ENCODE data around the gene TBC1D2B.
A peak's percentile ranks its signal among the peaks of the same experiment; 100 is the strongest.

TBC1D2B gene

GRCh38 chr15:78093242-78094020, 15.9 kb upstream of the TBC1D2B start:
- no CpG with 5 or more reads among the region's 5 CpGs for WGBS (ENCODE audit: extremely low coverage, insufficient coverage, insufficient read length)
- H3K4ac ChIP-seq (ENCODE audit: low read depth, low read length), result no peak overlapping the region

GRCh38 chr15:78092261-78093041, 14.9 kb upstream of the TBC1D2B start, which contains the start of gene SH2D7:
TSS of gene SH2D7 (plus strand) at chr15:78092561. CDS start at chr15:78092585, 24 bp downstream.
- Histone ChIP-seq H3K14ac (ENCODE audit: low read length) (peak within 1 kb of the TSS; percentile 17), H2BK12ac (ENCODE audit: low read length) (peak within 1 kb of the TSS; percentile 37), H2BK120ac (ENCODE audit: insufficient read depth, low read length, poor library complexity) (no peak within 1 kb of the TSS), H3K18ac (ENCODE audit: low read length) (no peak within 1 kb of the TSS), H3K79me2 (ENCODE audit: control insufficient read depth, insufficient read depth, low read length, poor library complexity) (no peaks in the 10 kb centered on the region), H3K4me3 (ENCODE audit: low read depth, low read length) (no peak within 1 kb of the TSS), H3K23ac (ENCODE audit: low read length) (no peak within 1 kb of the TSS), H3K9ac (ENCODE audit: low read length) (no peak within 1 kb of the TSS), H3K27me3 (ENCODE audit: insufficient read depth, low read length) (no peaks in the 10 kb centered on the region), H2AK5ac (ENCODE audit: low read length) (peak within 1 kb of the TSS; percentile 44), H2AFZ (ENCODE audit: insufficient read depth, low read length, poor library complexity) (no peak within 1 kb of the TSS), H4K91ac (ENCODE audit: low read depth, low read length) (no peak within 1 kb of the TSS), H3K4ac (ENCODE audit: low read depth, low read length) (no peak within 1 kb of the TSS), H3K9me3 (ENCODE audit: insufficient read depth, low read depth, low read length) (no peaks in the 10 kb centered on the region), H3K36me3 (ENCODE audit: control insufficient read depth in 1 of 2, insufficient read depth in 2 of 2, low read length in 2 of 2) (no peaks in the 10 kb centered on the region), H3K4me1 (ENCODE audit: control insufficient read depth in 1 of 2, insufficient read depth in 2 of 2, low read length in 2 of 2) (peaks cover 3% of the 10 kb centered on the region in 2 experiments), H2BK5ac (ENCODE audit: low read depth, low read length, poor library complexity) (no peak within 1 kb of the TSS), H4K8ac (ENCODE audit: low read depth, low read length) (no peak within 1 kb of the TSS), H4K12ac (ENCODE audit: low read depth, low read length) (no peak within 1 kb of the TSS), H3K79me1 (ENCODE audit: low read length) (no peaks in the 10 kb centered on the region), H3K4me2 (ENCODE audit: low read length) (no peak within 1 kb of the TSS), H3K27ac (ENCODE audit: low read depth, low read length) (no peak within 1 kb of the TSS)
- WGBS (ENCODE audit: extremely low coverage, insufficient coverage, insufficient read length), result no CpG with 5 or more reads among the region's 11 CpGs
- no peak for DNase-seq

More at GRCh38 chr15:78093242-78094020, 15.9 kb upstream of the TBC1D2B start:
- no peak for DNase-seq
- H4K12ac ChIP-seq (ENCODE audit: low read depth, low read length), result no peak overlapping the region
- no peaks in the 10 kb centered on the region for H3K9me3 ChIP-seq (ENCODE audit: insufficient read depth, low read depth, low read length)
- H3K4me3 ChIP-seq (ENCODE audit: low read depth, low read length), result no peak overlapping the region
- H2AK5ac ChIP-seq (ENCODE audit: low read length), result no peak overlapping the region
- H3K36me3 ChIP-seq (ENCODE audit: control insufficient read depth in 1 of 2, insufficient read depth in 2 of 2, low read length in 2 of 2), result no peaks in the 10 kb centered on the region
- H2BK120ac ChIP-seq (ENCODE audit: insufficient read depth, low read length, poor library complexity), result no peak overlapping the region
- peaks cover 4 to 6% of the 10 kb centered on the region in 2 experiments for H3K4me1 ChIP-seq (ENCODE audit: control insufficient read depth in 1 of 2, insufficient read depth in 2 of 2, low read length in 2 of 2)
- no peak overlapping the region for H2BK12ac ChIP-seq (ENCODE audit: low read length)
- H3K27me3 ChIP-seq (ENCODE audit: insufficient read depth, low read length), result no peaks in the 10 kb centered on the region
- H3K27ac ChIP-seq (ENCODE audit: low read depth, low read length), result no peak overlapping the region
- H3K79me2 ChIP-seq (ENCODE audit: control insufficient read depth, insufficient read depth, low read length, poor library complexity), result no peaks in the 10 kb centered on the region
- no peak overlapping the region for H3K18ac ChIP-seq (ENCODE audit: low read length)
- H2AFZ ChIP-seq (ENCODE audit: insufficient read depth, low read length, poor library complexity), result no peak overlapping the region
- no peak overlapping the region for H3K9ac ChIP-seq (ENCODE audit: low read length)
- no peak overlapping the region for H3K4me2 ChIP-seq (ENCODE audit: low read length)
- H3K14ac ChIP-seq (ENCODE audit: low read length), result no peak overlapping the region
- no peak overlapping the region for H4K8ac ChIP-seq (ENCODE audit: low read depth, low read length)
- no peak overlapping the region for H4K91ac ChIP-seq (ENCODE audit: low read depth, low read length)
- peaks cover 3% of the 10 kb centered on the region for H3K79me1 ChIP-seq (ENCODE audit: low read length)
- H2BK5ac ChIP-seq (ENCODE audit: low read depth, low read length, poor library complexity), result no peak overlapping the region
- H3K23ac ChIP-seq (ENCODE audit: low read length), result no peak overlapping the region

GRCh38 chr15:78090422-78091063, 13.0 kb upstream of the TBC1D2B start:
- Histone ChIP-seq H3K79me2 (ENCODE audit: control insufficient read depth, insufficient read depth, low read length, poor library complexity) (no peaks in the 10 kb centered on the region), H3K79me1 (ENCODE audit: low read length) (no peaks in the 10 kb centered on the region), H3K4me3 (ENCODE audit: low read depth, low read length) (no peak overlapping the region), H2BK5ac (ENCODE audit: low read depth, low read length, poor library complexity) (no peak overlapping the region), H2AFZ (ENCODE audit: insufficient read depth, low read length, poor library complexity) (no peak overlapping the region), H2AK5ac (ENCODE audit: low read length) (no peak overlapping the region), H3K27me3 (ENCODE audit: insufficient read depth, low read length) (no peaks in the 10 kb centered on the region), H3K4me1 (ENCODE audit: control insufficient read depth in 1 of 2, insufficient read depth in 2 of 2, low read length in 2 of 2) (peaks cover 3% of the 10 kb centered on the region in 2 experiments), H3K9me3 (ENCODE audit: insufficient read depth, low read depth, low read length) (no peaks in the 10 kb centered on the region), H3K9ac (ENCODE audit: low read length) (no peak overlapping the region), H4K12ac (ENCODE audit: low read depth, low read length) (no peak overlapping the region), H3K23ac (ENCODE audit: low read length) (no peak overlapping the region), H3K4me2 (ENCODE audit: low read length) (no peak overlapping the region), H4K8ac (ENCODE audit: low read depth, low read length) (no peak overlapping the region), H2BK120ac (ENCODE audit: insufficient read depth, low read length, poor library complexity) (no peak overlapping the region), H3K27ac (ENCODE audit: low read depth, low read length) (no peak overlapping the region), H3K18ac (ENCODE audit: low read length) (no peak overlapping the region), H3K36me3 (ENCODE audit: control insufficient read depth in 1 of 2, insufficient read depth in 2 of 2, low read length in 2 of 2) (no peaks in the 10 kb centered on the region), H3K14ac (ENCODE audit: low read length) (no peak overlapping the region), H4K91ac (ENCODE audit: low read depth, low read length) (no peak overlapping the region), H3K4ac (ENCODE audit: low read depth, low read length) (no peak overlapping the region), H2BK12ac (ENCODE audit: low read length) (no peak overlapping the region)
- no CpG with 5 or more reads among the region's 3 CpGs for WGBS (ENCODE audit: extremely low coverage, insufficient coverage, insufficient read length)
- DNase-seq, result no peak

GRCh38 chr15:78088773-78089080, 11.2 kb upstream of the TBC1D2B start:
- Histone ChIP-seq H3K4me2 (ENCODE audit: low read length) (no peak overlapping the region), H3K27ac (ENCODE audit: low read depth, low read length) (no peak overlapping the region), H2BK120ac (ENCODE audit: insufficient read depth, low read length, poor library complexity) (no peak overlapping the region), H3K79me2 (ENCODE audit: control insufficient read depth, insufficient read depth, low read length, poor library complexity) (no peaks in the 10 kb centered on the region), H3K4ac (ENCODE audit: low read depth, low read length) (no peak overlapping the region), H3K9me3 (ENCODE audit: insufficient read depth, low read depth, low read length) (no peaks in the 10 kb centered on the region), H3K9ac (ENCODE audit: low read length) (no peak overlapping the region), H3K14ac (ENCODE audit: low read length) (no peak overlapping the region), H3K36me3 (ENCODE audit: control insufficient read depth in 1 of 2, insufficient read depth in 2 of 2, low read length in 2 of 2) (no peaks in the 10 kb centered on the region), H4K12ac (ENCODE audit: low read depth, low read length) (no peak overlapping the region), H3K27me3 (ENCODE audit: insufficient read depth, low read length) (no peaks in the 10 kb centered on the region), H4K8ac (ENCODE audit: low read depth, low read length) (no peak overlapping the region), H3K23ac (ENCODE audit: low read length) (no peak overlapping the region), H3K4me1 (ENCODE audit: control insufficient read depth in 1 of 2, insufficient read depth in 2 of 2, low read length in 2 of 2) (peaks cover 3% of the 10 kb centered on the region in 2 experiments), H2AFZ (ENCODE audit: insufficient read depth, low read length, poor library complexity) (no peak overlapping the region), H2BK5ac (ENCODE audit: low read depth, low read length, poor library complexity) (no peak overlapping the region), H3K18ac (ENCODE audit: low read length) (no peak overlapping the region), H3K4me3 (ENCODE audit: low read depth, low read length) (no peak overlapping the region), H4K91ac (ENCODE audit: low read depth, low read length) (no peak overlapping the region), H3K79me1 (ENCODE audit: low read length) (no peaks in the 10 kb centered on the region), H2BK12ac (ENCODE audit: low read length) (no peak overlapping the region), H2AK5ac (ENCODE audit: low read length) (no peak overlapping the region)
- no CpG with 5 or more reads among the region's 3 CpGs for WGBS (ENCODE audit: extremely low coverage, insufficient coverage, insufficient read length)
- no peak for DNase-seq

Data from trophoblast cell (in vitro differentiated cells and primary cell).